Panc1 (cell line): ENCODE data around the gene PARP16.

Experiments
- CTCF ChIP-seq: fragments of 450-650 bp; IDR thresholded peaks from 2 replicates; pipeline ENCODE4 v1.5.1; 2017; ENCODE audit warnings: mild to moderate bottlenecking
- POLR2AphosphoS5 ChIP-seq: IDR thresholded peaks from 2 replicates; pipeline ENCODE4 v1.6.1; 2012; ENCODE audit warnings: mild to moderate bottlenecking, low read depth, low read length, moderate library complexity
- SIN3A ChIP-seq: IDR thresholded peaks from 2 replicates; pipeline ENCODE4 v1.6.1; 2012; ENCODE audit warnings: low read depth, mild to moderate bottlenecking, low read length, moderate library complexity, borderline replicate concordance; ENCODE audit not compliant: insufficient read depth
- TCF7L2 ChIP-seq: IDR thresholded peaks from 2 replicates; pipeline ENCODE4 v1.6.1; 2011; ENCODE audit warnings: mild to moderate bottlenecking, low read depth, low read length, inconsistent platforms
- TF ChIP-seq, protein P1 (sequence below), 2 experiments: IDR thresholded peaks; 2 replicates each; pipeline ENCODE4 v1.6.1; 2011 to 2012; ENCODE audit warnings: low read depth in 2 of 2, control low read depth in 1 of 2, low read length in 1 of 2, mild to moderate bottlenecking in 1 of 2, moderate library complexity in 1 of 2; ENCODE audit not compliant: insufficient read depth in 1 of 2

GRCh38 chr15:65311760-65312159 lies 25.1 kb upstream of the PARP16 start:
- TF ChIP-seq CTCF (no peak), POLR2AphosphoS5 (no peak), TCF7L2 (no peak), SIN3A (no peak)
- TF ChIP-seq, protein P1, sequence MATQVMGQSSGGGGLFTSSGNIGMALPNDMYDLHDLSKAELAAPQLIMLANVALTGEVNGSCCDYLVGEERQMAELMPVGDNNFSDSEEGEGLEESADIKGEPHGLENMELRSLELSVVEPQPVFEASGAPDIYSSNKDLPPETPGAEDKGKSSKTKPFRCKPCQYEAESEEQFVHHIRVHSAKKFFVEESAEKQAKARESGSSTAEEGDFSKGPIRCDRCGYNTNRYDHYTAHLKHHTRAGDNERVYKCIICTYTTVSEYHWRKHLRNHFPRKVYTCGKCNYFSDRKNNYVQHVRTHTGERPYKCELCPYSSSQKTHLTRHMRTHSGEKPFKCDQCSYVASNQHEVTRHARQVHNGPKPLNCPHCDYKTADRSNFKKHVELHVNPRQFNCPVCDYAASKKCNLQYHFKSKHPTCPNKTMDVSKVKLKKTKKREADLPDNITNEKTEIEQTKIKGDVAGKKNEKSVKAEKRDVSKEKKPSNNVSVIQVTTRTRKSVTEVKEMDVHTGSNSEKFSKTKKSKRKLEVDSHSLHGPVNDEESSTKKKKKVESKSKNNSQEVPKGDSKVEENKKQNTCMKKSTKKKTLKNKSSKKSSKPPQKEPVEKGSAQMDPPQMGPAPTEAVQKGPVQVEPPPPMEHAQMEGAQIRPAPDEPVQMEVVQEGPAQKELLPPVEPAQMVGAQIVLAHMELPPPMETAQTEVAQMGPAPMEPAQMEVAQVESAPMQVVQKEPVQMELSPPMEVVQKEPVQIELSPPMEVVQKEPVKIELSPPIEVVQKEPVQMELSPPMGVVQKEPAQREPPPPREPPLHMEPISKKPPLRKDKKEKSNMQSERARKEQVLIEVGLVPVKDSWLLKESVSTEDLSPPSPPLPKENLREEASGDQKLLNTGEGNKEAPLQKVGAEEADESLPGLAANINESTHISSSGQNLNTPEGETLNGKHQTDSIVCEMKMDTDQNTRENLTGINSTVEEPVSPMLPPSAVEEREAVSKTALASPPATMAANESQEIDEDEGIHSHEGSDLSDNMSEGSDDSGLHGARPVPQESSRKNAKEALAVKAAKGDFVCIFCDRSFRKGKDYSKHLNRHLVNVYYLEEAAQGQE (IDR thresholded peaks at IDR 0.05; ENCODE audit: insufficient read depth in 1 of 2, low read depth in 2 of 2, low read length in 1 of 2), result no peak
